Measurements from ENCODE around the gene RPS23. TPM values are rescaled to one million over a fixed set of nuclear protein-coding genes. Genes with fewer than 3 reads are reported as not detected.

RPS23 gene
- total RNA-seq, 2 experiments from 2014 or later: 2,952 to 3,790 TPM

DNA sequence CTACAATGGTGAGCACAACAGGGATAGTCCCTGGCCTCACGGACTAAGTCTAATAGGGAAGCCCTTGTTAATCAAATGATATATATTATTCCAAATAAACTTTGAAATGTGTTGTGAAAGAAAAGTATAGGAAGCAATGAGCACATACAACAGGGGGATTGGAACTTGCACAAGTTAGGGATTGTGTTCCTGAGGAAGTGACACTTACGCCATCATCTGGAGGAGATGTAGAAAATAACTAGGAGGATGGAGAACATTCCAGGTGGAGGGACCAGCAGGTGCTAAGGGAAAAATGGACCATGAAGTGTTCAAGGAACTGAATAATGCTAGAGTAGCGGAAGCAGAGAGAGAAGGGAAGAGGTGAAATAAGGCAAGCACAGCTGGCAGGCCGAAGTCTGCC, 18.8 kb upstream of the RPS23 start:
- ChIA-PET CTCF (ENCODE audit: unreplicated experiment) (no interaction called here), POLR2A (interaction anchor here (1.0 kb wide), 1 partner anchor 9 kb away, joined by 3 read pairs; no protein-coding TSS in a partner anchor)
- Histone ChIP-seq H3K79me2 (ENCODE audit: insufficient read depth, low read depth, low read length) (no peaks in the 10 kb centered on the region), H2AFZ (ENCODE audit: low read length) (no peak overlapping the region), H3K9me2 (ENCODE audit: insufficient read depth, low read length) (no peaks in the 10 kb centered on the region), H3K4me3 (ENCODE audit: low read depth, low read length, poor library complexity, severe bottlenecking) (no peak overlapping the region), H3K27ac (ENCODE audit: low read depth, low read length, poor library complexity, severe bottlenecking) (no peak overlapping the region), H3K4me1 (ENCODE audit: insufficient read depth, low read length, poor library complexity, severe bottlenecking) (no peaks in the 10 kb centered on the region), H3K9me3 (ENCODE audit: low read length) (no peaks in the 10 kb centered on the region), H3K4me2 (ENCODE audit: low read length) (no peak overlapping the region), H4K20me1 (ENCODE audit: insufficient read depth, low read length) (no peaks in the 10 kb centered on the region), H3K36me3 (ENCODE audit: insufficient read depth, low read length) (no peaks in the 10 kb centered on the region)
- no peak for TF ChIP-seq EZH2phosphoT487 (IDR thresholded peaks at IDR 0.05; ENCODE audit: borderline replicate concordance, low read depth, low read length)
- TF ChIP-seq, protein P1, sequence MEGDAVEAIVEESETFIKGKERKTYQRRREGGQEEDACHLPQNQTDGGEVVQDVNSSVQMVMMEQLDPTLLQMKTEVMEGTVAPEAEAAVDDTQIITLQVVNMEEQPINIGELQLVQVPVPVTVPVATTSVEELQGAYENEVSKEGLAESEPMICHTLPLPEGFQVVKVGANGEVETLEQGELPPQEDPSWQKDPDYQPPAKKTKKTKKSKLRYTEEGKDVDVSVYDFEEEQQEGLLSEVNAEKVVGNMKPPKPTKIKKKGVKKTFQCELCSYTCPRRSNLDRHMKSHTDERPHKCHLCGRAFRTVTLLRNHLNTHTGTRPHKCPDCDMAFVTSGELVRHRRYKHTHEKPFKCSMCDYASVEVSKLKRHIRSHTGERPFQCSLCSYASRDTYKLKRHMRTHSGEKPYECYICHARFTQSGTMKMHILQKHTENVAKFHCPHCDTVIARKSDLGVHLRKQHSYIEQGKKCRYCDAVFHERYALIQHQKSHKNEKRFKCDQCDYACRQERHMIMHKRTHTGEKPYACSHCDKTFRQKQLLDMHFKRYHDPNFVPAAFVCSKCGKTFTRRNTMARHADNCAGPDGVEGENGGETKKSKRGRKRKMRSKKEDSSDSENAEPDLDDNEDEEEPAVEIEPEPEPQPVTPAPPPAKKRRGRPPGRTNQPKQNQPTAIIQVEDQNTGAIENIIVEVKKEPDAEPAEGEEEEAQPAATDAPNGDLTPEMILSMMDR (conservative IDR thresholded peaks at IDR 0.05; ENCODE audit: low read length): no peak
- no peak for DNase-seq (ENCODE audit: low spot score)
- intact Hi-C loops (cut with micrococcal nuclease; ENCODE audit: unreplicated experiment): no loop called here
- no TSS peak for BruUV-seq (replicated peaks)

DNA sequence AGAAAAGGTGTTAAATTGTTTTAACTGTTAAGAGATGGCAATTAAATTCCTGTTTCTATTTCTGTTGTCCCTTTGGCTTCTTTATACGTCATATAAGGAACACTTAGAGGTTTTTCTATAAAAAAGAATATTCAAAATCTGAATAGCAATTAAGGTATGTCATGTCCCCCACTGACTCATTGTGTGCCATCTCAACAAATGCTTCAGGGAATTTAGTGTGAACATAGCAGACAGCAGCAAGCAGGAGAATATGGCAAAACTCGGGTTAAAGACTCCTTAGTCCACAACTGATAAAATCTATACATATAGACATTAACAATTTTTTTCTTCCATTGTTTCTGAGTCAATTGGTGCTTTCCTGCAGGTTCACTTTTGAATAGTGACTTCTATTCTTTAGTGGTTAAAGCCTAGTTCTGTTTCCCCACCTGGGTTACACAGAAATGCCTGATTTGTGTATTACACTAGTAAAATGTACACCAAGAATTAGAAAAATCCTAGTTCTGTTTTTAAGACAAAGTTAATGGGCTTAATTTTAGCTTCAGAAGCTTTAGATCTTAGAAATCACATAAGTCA, 17.9 kb upstream of the RPS23 start:
- Histone ChIP-seq H3K79me2 (ENCODE audit: insufficient read depth, low read depth, low read length) (no peaks in the 10 kb centered on the region), H3K36me3 (ENCODE audit: insufficient read depth, low read length) (no peaks in the 10 kb centered on the region), H3K4me1 (ENCODE audit: insufficient read depth, low read length, poor library complexity, severe bottlenecking) (no peaks in the 10 kb centered on the region), H4K20me1 (ENCODE audit: insufficient read depth, low read length) (no peaks in the 10 kb centered on the region), H3K4me3 (ENCODE audit: low read depth, low read length, poor library complexity, severe bottlenecking) (no peak overlapping the region), H3K27ac (ENCODE audit: low read depth, low read length, poor library complexity, severe bottlenecking) (no peak overlapping the region), H3K9me2 (ENCODE audit: insufficient read depth, low read length) (no peaks in the 10 kb centered on the region), H3K9me3 (ENCODE audit: low read length) (no peaks in the 10 kb centered on the region), H3K4me2 (ENCODE audit: low read length) (no peak overlapping the region), H2AFZ (ENCODE audit: low read length) (no peak overlapping the region)
- POLR2A ChIA-PET: interaction anchor here (1.0 kb wide), 1 partner anchor 10 kb away, joined by 3 read pairs; no protein-coding TSS in a partner anchor
- DNase-seq (ENCODE audit: low spot score): no peak
- TF ChIP-seq EZH2phosphoT487 (IDR thresholded peaks at IDR 0.05; ENCODE audit: borderline replicate concordance, low read depth, low read length): no peak
- TF ChIP-seq, protein P1 (conservative IDR thresholded peaks at IDR 0.05; ENCODE audit: low read length): no peak
- CTCF ChIA-PET (ENCODE audit: unreplicated experiment): no interaction called here
- intact Hi-C loops (cut with micrococcal nuclease; ENCODE audit: unreplicated experiment): no loop called here
- no TSS peak for BruUV-seq (replicated peaks)

- Histone ChIP-seq H2AFZ (ENCODE audit: low read length) (no peak overlapping the region), H3K9me2 (ENCODE audit: insufficient read depth, low read length) (no peaks in the 10 kb centered on the region), H3K4me2 (ENCODE audit: low read length) (no peak overlapping the region), H3K27ac (ENCODE audit: low read depth, low read length, poor library complexity, severe bottlenecking) (no peak overlapping the region), H4K20me1 (ENCODE audit: insufficient read depth, low read length) (no peaks in the 10 kb centered on the region), H3K4me3 (ENCODE audit: low read depth, low read length, poor library complexity, severe bottlenecking) (no peak overlapping the region), H3K4me1 (ENCODE audit: insufficient read depth, low read length, poor library complexity, severe bottlenecking) (no peaks in the 10 kb centered on the region), H3K36me3 (ENCODE audit: insufficient read depth, low read length) (no peaks in the 10 kb centered on the region), H3K79me2 (ENCODE audit: insufficient read depth, low read depth, low read length) (no peaks in the 10 kb centered on the region), H3K9me3 (ENCODE audit: low read length) (no peaks in the 10 kb centered on the region)
- BruUV-seq (replicated peaks): no TSS peak
- DNase-seq (ENCODE audit: low spot score): peak; percentile 5
- intact Hi-C loops (cut with micrococcal nuclease; ENCODE audit: unreplicated experiment): no loop called here
- ChIA-PET POLR2A (no interaction called here), CTCF (ENCODE audit: unreplicated experiment) (no interaction called here)
- TF ChIP-seq EZH2phosphoT487 (IDR thresholded peaks at IDR 0.05; ENCODE audit: borderline replicate concordance, low read depth, low read length): no peak
- TF ChIP-seq, protein P1 (conservative IDR thresholded peaks at IDR 0.05; ENCODE audit: low read length): no peak
Observed at GRCh38 chr5:82295144-82295543, 17.0 kb upstream of the RPS23 start.
